Measurements from ENCODE around the gene CLEC2B.
A peak's percentile ranks its signal among the peaks of the same experiment; 100 is the strongest.

Gene CLEC2B

GRCh38 chr12:9868311-9868801 lies 798 bp downstream of the CLEC2B start:
- TF ChIP-seq EZH2 (IDR thresholded peaks at IDR 0.05; ENCODE audit: borderline replicate concordance, low read length), result no peak
- TF ChIP-seq, protein P1, sequence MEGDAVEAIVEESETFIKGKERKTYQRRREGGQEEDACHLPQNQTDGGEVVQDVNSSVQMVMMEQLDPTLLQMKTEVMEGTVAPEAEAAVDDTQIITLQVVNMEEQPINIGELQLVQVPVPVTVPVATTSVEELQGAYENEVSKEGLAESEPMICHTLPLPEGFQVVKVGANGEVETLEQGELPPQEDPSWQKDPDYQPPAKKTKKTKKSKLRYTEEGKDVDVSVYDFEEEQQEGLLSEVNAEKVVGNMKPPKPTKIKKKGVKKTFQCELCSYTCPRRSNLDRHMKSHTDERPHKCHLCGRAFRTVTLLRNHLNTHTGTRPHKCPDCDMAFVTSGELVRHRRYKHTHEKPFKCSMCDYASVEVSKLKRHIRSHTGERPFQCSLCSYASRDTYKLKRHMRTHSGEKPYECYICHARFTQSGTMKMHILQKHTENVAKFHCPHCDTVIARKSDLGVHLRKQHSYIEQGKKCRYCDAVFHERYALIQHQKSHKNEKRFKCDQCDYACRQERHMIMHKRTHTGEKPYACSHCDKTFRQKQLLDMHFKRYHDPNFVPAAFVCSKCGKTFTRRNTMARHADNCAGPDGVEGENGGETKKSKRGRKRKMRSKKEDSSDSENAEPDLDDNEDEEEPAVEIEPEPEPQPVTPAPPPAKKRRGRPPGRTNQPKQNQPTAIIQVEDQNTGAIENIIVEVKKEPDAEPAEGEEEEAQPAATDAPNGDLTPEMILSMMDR (IDR thresholded peaks at IDR 0.05; ENCODE audit: low read length), result no peak
- H2AFZ ChIP-seq (ENCODE audit: low read length), result 0 out of 2 replicates have a peak overlapping the region, but pooled peaks have one; percentile 97
- H3F3A ChIP-seq (ENCODE audit: insufficient read depth, low read length), result no peaks in the 10 kb centered on the region
- H3K27me3 ChIP-seq (ENCODE audit: insufficient read depth, low read length), result no peaks in the 10 kb centered on the region
- no peak overlapping the region for H3K9ac ChIP-seq (ENCODE audit: low read length)
- no peak overlapping the region for H3K27ac ChIP-seq (ENCODE audit: low read depth, low read length, poor library complexity, severe bottlenecking)
- 0 out of 2 replicates have a peak, but pooled peaks cover 2% of the 10 kb centered on the region for H3K9me3 ChIP-seq (ENCODE audit: low read length)
- peak overlapping the region; percentile 71 for H3K4me2 ChIP-seq (ENCODE audit: low read length)
- H4K20me1 ChIP-seq (ENCODE audit: insufficient read depth, low read length), result no peaks in the 10 kb centered on the region
- H3K4me3 ChIP-seq (ENCODE audit: low read depth, low read length, poor library complexity, severe bottlenecking), result no peak overlapping the region
- H3K36me3 ChIP-seq (ENCODE audit: insufficient read depth, low read length), result no peaks in the 10 kb centered on the region
- peaks cover 32% of the 10 kb centered on the region for H3K4me1 ChIP-seq (ENCODE audit: insufficient read depth, low read length, severe bottlenecking)
- H3K9me2 ChIP-seq (ENCODE audit: low read depth, low read length), result no peaks in the 10 kb centered on the region
- no peaks in the 10 kb centered on the region for H3K79me2 ChIP-seq (ENCODE audit: insufficient read depth, low read length)

- H3K36me3 ChIP-seq (ENCODE audit: insufficient read depth, low read length), result no peaks in the 10 kb centered on the region
- H3K9me3 ChIP-seq (ENCODE audit: low read length), result 0 out of 2 replicates have a peak, but pooled peaks cover 2% of the 10 kb centered on the region
- H3K4me3 ChIP-seq (ENCODE audit: low read depth, low read length, poor library complexity, severe bottlenecking), result no peak overlapping the region
- no peak overlapping the region for H2AFZ ChIP-seq (ENCODE audit: low read length)
- no peak overlapping the region for H3K9ac ChIP-seq (ENCODE audit: low read length)
- H3K9me2 ChIP-seq (ENCODE audit: low read depth, low read length), result no peaks in the 10 kb centered on the region
- H3K79me2 ChIP-seq (ENCODE audit: insufficient read depth, low read length), result no peaks in the 10 kb centered on the region
- H3K4me2 ChIP-seq (ENCODE audit: low read length), result no peak overlapping the region
- no peak overlapping the region for H3K27ac ChIP-seq (ENCODE audit: low read depth, low read length, poor library complexity, severe bottlenecking)
- TF ChIP-seq, protein P1 (IDR thresholded peaks at IDR 0.05; ENCODE audit: low read length), result no peak
- TF ChIP-seq EZH2 (IDR thresholded peaks at IDR 0.05; ENCODE audit: borderline replicate concordance, low read length), result no peak
- H3F3A ChIP-seq (ENCODE audit: insufficient read depth, low read length), result no peaks in the 10 kb centered on the region
- H4K20me1 ChIP-seq (ENCODE audit: insufficient read depth, low read length), result no peaks in the 10 kb centered on the region
- H3K4me1 ChIP-seq (ENCODE audit: insufficient read depth, low read length, severe bottlenecking), result peaks cover 32% of the 10 kb centered on the region
- H3K27me3 ChIP-seq (ENCODE audit: insufficient read depth, low read length), result no peaks in the 10 kb centered on the region
Measured at GRCh38 chr12:9867531-9867930, 1.6 kb downstream of the CLEC2B start.

DNA sequence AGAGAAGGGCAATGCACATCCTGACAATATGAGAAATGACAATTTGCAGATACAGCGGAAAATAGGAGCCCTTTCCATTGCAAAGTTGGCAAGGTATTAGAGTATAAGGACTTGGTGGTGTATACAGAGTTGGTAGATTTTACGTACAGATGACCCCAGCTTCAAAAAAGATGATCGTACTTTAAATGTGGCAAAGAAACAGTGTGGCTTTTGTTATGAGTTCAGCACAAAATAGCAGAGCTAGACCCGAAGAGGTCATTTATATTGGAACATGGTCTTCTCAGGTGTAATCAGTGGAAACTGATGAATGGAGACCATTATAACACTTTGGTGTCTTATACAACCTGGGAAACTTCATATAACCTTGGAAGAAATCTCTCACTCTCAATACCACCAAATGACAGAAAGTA lies 2.3 kb downstream of the CLEC2B start:
- no peaks in the 10 kb centered on the region for H3K36me3 ChIP-seq (ENCODE audit: insufficient read depth, low read length)
- H3K27ac ChIP-seq (ENCODE audit: low read depth, low read length, poor library complexity, severe bottlenecking), result no peak overlapping the region
- H3K4me3 ChIP-seq (ENCODE audit: low read depth, low read length, poor library complexity, severe bottlenecking), result no peak overlapping the region
- 0 out of 2 replicates have a peak, but pooled peaks cover 2% of the 10 kb centered on the region for H3K9me3 ChIP-seq (ENCODE audit: low read length)
- H3K27me3 ChIP-seq (ENCODE audit: insufficient read depth, low read length), result no peaks in the 10 kb centered on the region
- H3K4me2 ChIP-seq (ENCODE audit: low read length), result peak overlapping the region; percentile 43; the same call in 1 of the 2 replicates
- no peaks in the 10 kb centered on the region for H4K20me1 ChIP-seq (ENCODE audit: insufficient read depth, low read length)
- TF ChIP-seq, protein P1 (IDR thresholded peaks at IDR 0.05; ENCODE audit: low read length), result no peak
- TF ChIP-seq EZH2 (IDR thresholded peaks at IDR 0.05; ENCODE audit: borderline replicate concordance, low read length), result no peak
- no peaks in the 10 kb centered on the region for H3K9me2 ChIP-seq (ENCODE audit: low read depth, low read length)
- H3F3A ChIP-seq (ENCODE audit: insufficient read depth, low read length), result no peaks in the 10 kb centered on the region
- no peaks in the 10 kb centered on the region for H3K79me2 ChIP-seq (ENCODE audit: insufficient read depth, low read length)
- H3K4me1 ChIP-seq (ENCODE audit: insufficient read depth, low read length, severe bottlenecking), result peaks cover 30% of the 10 kb centered on the region
- no peak overlapping the region for H2AFZ ChIP-seq (ENCODE audit: low read length)
- no peak overlapping the region for H3K9ac ChIP-seq (ENCODE audit: low read length)

Data from OCI-LY1 (cell line).